HG03159 (cell line): ENCODE results near the gene ANO10.
"Not testable (repeated sequence)": the region's sequence is repeated elsewhere in the genome, so short reads cannot be mapped to it uniquely, and the experiment has no call there.

Experiments
- ATAC-seq: cut with Tn5 transposase; IDR thresholded peaks from one replicate; pipeline ENCODE4 v1.9.1; 2021; ENCODE audit warnings: mild to moderate bottlenecking, moderate library complexity; ENCODE audit not compliant: unreplicated experiment

The ANO10 gene

GRCh38 chr3:43629741-43630140, 7.9 kb upstream of the ANO10 start:
- ATAC-seq: no peak

- no peak for ATAC-seq
Measured at GRCh38 chr3:43629257-43629656, 7.4 kb upstream of the ANO10 start.

- ATAC-seq: no peak
Measured at GRCh38 chr3:43627360-43627759, 5.5 kb upstream of the ANO10 start.

- ATAC-seq: no peak
Measured at GRCh38 chr3:43624619-43625305, 3.0 kb upstream of the ANO10 start.

- peak; percentile 2 for ATAC-seq
Measured at GRCh38 chr3:43620831-43621655, 768 bp downstream of the ANO10 start.

GRCh38 chr3:43619588-43619987, 2.2 kb downstream of the ANO10 start:
- no peak for ATAC-seq

GRCh38 chr3:43618142-43618541, 3.7 kb downstream of the ANO10 start:
- no peak for ATAC-seq

- no peak for ATAC-seq
Measured at GRCh38 chr3:43616034-43616433, 5.8 kb downstream of the ANO10 start.

- no peak for ATAC-seq
Measured at GRCh38 chr3:43615133-43615532, 6.7 kb downstream of the ANO10 start.

GRCh38 chr3:43613976-43614375, 7.8 kb downstream of the ANO10 start:
- ATAC-seq: no peak

GRCh38 chr3:43612419-43612818, 9.4 kb downstream of the ANO10 start:
- no peak for ATAC-seq

GRCh38 chr3:43609406-43609805, 12.4 kb downstream of the ANO10 start:
- no peak for ATAC-seq

GRCh38 chr3:43608751-43609150, 13.1 kb downstream of the ANO10 start:
- no peak for ATAC-seq

GRCh38 chr3:43606284-43606683, 15.5 kb downstream of the ANO10 start:
- no peak for ATAC-seq

GRCh38 chr3:43599959-43600358, 21.9 kb downstream of the ANO10 start:
- ATAC-seq: not testable (repeated sequence)

- ATAC-seq: no peak
Measured at GRCh38 chr3:43597961-43598360, 23.9 kb downstream of the ANO10 start.

- not testable (repeated sequence) for ATAC-seq
Measured at GRCh38 chr3:43596178-43596577, 25.6 kb downstream of the ANO10 start.

GRCh38 chr3:43595280-43595679, 26.5 kb downstream of the ANO10 start:
- not testable (repeated sequence) for ATAC-seq

- ATAC-seq: not testable (repeated sequence)
Measured at GRCh38 chr3:43593588-43593987, 28.2 kb downstream of the ANO10 start.

- not testable (repeated sequence) for ATAC-seq
Measured at GRCh38 chr3:43591866-43592265, 29.9 kb downstream of the ANO10 start.

GRCh38 chr3:43587303-43587702, 34.5 kb downstream of the ANO10 start:
- ATAC-seq: no peak
